Measurements from ENCODE around the gene CERS6. TPM values are rescaled to one million over a fixed set of nuclear protein-coding genes. Genes with fewer than 3 reads are reported as not detected.
A peak's percentile ranks its signal among the peaks of the same experiment; 100 is the strongest.
"Not testable (repeated sequence)": the region's sequence is repeated elsewhere in the genome, so short reads cannot be mapped to it uniquely, and the experiment has no call there.

Gene CERS6
- total RNA-seq, 1 donor from 2014 or later, result 30.9 TPM

DNA sequence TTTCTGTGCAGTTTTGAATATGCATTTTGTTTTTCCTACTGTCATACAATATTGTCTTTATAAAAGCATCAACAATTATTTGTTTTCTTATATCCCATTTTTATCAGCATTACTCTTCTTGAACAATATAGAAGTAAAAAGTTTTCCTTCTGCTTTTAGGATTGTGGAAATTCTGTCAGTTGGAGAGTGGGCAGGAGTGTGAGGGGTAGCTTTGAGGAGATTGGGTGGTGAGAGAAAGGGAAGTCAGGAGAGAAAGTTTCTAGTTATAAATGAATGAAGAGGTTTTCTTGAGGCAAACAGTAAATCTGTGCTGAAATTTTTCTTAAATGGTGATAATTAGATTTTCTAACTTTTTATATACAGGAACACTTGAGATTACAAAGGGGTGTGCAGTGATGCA lies 194.7 kb downstream of the CERS6 start:
- TF ChIP-seq, protein P1, sequence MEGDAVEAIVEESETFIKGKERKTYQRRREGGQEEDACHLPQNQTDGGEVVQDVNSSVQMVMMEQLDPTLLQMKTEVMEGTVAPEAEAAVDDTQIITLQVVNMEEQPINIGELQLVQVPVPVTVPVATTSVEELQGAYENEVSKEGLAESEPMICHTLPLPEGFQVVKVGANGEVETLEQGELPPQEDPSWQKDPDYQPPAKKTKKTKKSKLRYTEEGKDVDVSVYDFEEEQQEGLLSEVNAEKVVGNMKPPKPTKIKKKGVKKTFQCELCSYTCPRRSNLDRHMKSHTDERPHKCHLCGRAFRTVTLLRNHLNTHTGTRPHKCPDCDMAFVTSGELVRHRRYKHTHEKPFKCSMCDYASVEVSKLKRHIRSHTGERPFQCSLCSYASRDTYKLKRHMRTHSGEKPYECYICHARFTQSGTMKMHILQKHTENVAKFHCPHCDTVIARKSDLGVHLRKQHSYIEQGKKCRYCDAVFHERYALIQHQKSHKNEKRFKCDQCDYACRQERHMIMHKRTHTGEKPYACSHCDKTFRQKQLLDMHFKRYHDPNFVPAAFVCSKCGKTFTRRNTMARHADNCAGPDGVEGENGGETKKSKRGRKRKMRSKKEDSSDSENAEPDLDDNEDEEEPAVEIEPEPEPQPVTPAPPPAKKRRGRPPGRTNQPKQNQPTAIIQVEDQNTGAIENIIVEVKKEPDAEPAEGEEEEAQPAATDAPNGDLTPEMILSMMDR (IDR thresholded peaks at IDR 0.05), result no peak
- H3K4me1 Mint-ChIP-seq (ENCODE audit: unreplicated experiment), result peaks cover 6% of the 10 kb centered on the region
- H3K4me3 Mint-ChIP-seq (ENCODE audit: unreplicated experiment), result no peak overlapping the region
- no peaks in the 10 kb centered on the region for H3K9me3 Mint-ChIP-seq (ENCODE audit: unreplicated experiment)
- no peaks in the 10 kb centered on the region for H3K36me3 Mint-ChIP-seq (ENCODE audit: unreplicated experiment)
- H3K27ac Mint-ChIP-seq (ENCODE audit: unreplicated experiment), result no peak overlapping the region
- DNase-seq (ENCODE audit: extremely low spot score, unreplicated experiment), result no peak
- H3K27me3 Mint-ChIP-seq (ENCODE audit: unreplicated experiment), result no peaks in the 10 kb centered on the region

- Mint-ChIP-seq H3K27ac (ENCODE audit: unreplicated experiment) (peak overlapping the region; percentile 4), H3K27me3 (ENCODE audit: unreplicated experiment) (no peaks in the 10 kb centered on the region), H3K36me3 (ENCODE audit: unreplicated experiment) (no peaks in the 10 kb centered on the region), H3K4me1 (ENCODE audit: unreplicated experiment) (peaks cover 6% of the 10 kb centered on the region), H3K4me3 (ENCODE audit: unreplicated experiment) (no peak overlapping the region), H3K9me3 (ENCODE audit: unreplicated experiment) (no peaks in the 10 kb centered on the region)
- TF ChIP-seq, protein P1 (IDR thresholded peaks at IDR 0.05), result no peak
- no peak for DNase-seq (ENCODE audit: extremely low spot score, unreplicated experiment)
Measured at GRCh38 chr2:168652997-168653921, 197.2 kb downstream of the CERS6 start.

DNA sequence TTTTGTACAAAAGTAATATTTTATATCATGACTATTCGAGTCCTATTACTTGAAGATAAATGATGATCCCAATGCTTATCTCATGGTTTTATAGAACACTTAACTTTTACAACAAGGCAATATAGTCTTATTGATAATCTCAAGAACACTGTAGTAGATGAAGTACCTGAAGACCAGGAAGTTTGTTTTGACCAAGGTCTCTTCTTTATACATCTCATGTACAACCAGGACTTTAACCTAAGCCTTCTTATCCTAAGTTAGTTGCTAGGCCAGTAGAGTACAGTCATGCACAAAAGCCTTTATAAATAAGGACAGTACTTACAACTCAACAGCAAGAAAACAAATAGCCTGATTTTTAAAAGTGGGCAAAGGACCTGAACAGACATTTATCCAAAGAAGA lies 198.6 kb downstream of the CERS6 start:
- Mint-ChIP-seq H3K27me3 (ENCODE audit: unreplicated experiment) (no peaks in the 10 kb centered on the region), H3K4me1 (ENCODE audit: unreplicated experiment) (peaks cover 8% of the 10 kb centered on the region), H3K36me3 (ENCODE audit: unreplicated experiment) (no peaks in the 10 kb centered on the region), H3K27ac (ENCODE audit: unreplicated experiment) (no peak overlapping the region), H3K4me3 (ENCODE audit: unreplicated experiment) (no peak overlapping the region), H3K9me3 (ENCODE audit: unreplicated experiment) (no peaks in the 10 kb centered on the region)
- TF ChIP-seq, protein P1 (IDR thresholded peaks at IDR 0.05), result no peak
- no peak for DNase-seq (ENCODE audit: extremely low spot score, unreplicated experiment)

- Mint-ChIP-seq H3K4me3 (ENCODE audit: unreplicated experiment) (no peak overlapping the region), H3K4me1 (ENCODE audit: unreplicated experiment) (peaks cover 9% of the 10 kb centered on the region), H3K9me3 (ENCODE audit: unreplicated experiment) (no peaks in the 10 kb centered on the region), H3K27me3 (ENCODE audit: unreplicated experiment) (no peaks in the 10 kb centered on the region), H3K36me3 (ENCODE audit: unreplicated experiment) (no peaks in the 10 kb centered on the region), H3K27ac (ENCODE audit: unreplicated experiment) (no peak overlapping the region)
- TF ChIP-seq, protein P1 (IDR thresholded peaks at IDR 0.05), result no peak
- no peak for DNase-seq (ENCODE audit: extremely low spot score, unreplicated experiment)
Measured at GRCh38 chr2:168655207-168655606, 199.1 kb downstream of the CERS6 start.

GRCh38 chr2:168657378-168657777 lies 201.3 kb downstream of the CERS6 start:
- H3K4me3 Mint-ChIP-seq (ENCODE audit: unreplicated experiment); H3K27ac Mint-ChIP-seq (ENCODE audit: unreplicated experiment); H3K36me3 Mint-ChIP-seq (ENCODE audit: unreplicated experiment); H3K9me3 Mint-ChIP-seq (ENCODE audit: unreplicated experiment); DNase-seq (ENCODE audit: extremely low spot score, unreplicated experiment); H3K27me3 Mint-ChIP-seq (ENCODE audit: unreplicated experiment): not testable (repeated sequence)
- H3K4me1 Mint-ChIP-seq (ENCODE audit: unreplicated experiment), result peaks cover 27% of the 10 kb centered on the region
